HCT116 (cell line): ENCODE results near the gene SLC25A44. TPM values are rescaled to one million over a fixed set of nuclear protein-coding genes. Genes with fewer than 3 reads are reported as not detected.

Experiments
- ATAC-seq: fragments of 200-7000 bp; cut with Tn5 transposase; 2 replicates; pipeline ENCODE4 v1.9.1; 2020; ENCODE audit warnings: mild to moderate bottlenecking, moderate library complexity
- BruUV-seq: library from RNA; stranded (reverse); fragments of 400-500 nt; replicated peaks from 2 replicates; lab custom pipeline; 2021; lab: Mats Ljungman, UMichigan
- CTCF ChIA-PET: fragments of 300-600 bp; sonication (Branson Sonifier 250); formaldehyde crosslinking; loops from one replicate; lab custom pipeline; 2021; ENCODE audit warnings: antibody characterized with exemption; lab: Charles Lee
- POLR2A ChIA-PET: fragments of 300-600, 350-600 bp; sonication (Branson Sonifier 250); formaldehyde crosslinking; loops from one replicate; lab custom pipeline; 2021; ENCODE audit warnings: antibody characterized with exemption; lab: Charles Lee
- RAD21 ChIA-PET, 2 experiments: fragments of 300-600 bp; sonication (Branson Sonifier 250); formaldehyde crosslinking; loops; one replicate each; lab custom pipeline; 2023; ENCODE audit warnings: low total read pairs in 2 of 2; ENCODE audit not compliant: uncharacterized antibody in 2 of 2, unreplicated experiment in 2 of 2, low non-redundant PET in 1 of 2; lab: Charles Lee
- DNase-seq: peaks from one replicate; pipeline ENCODE4 v3.0.0-alpha.2; 2010; ENCODE audit warnings: low read depth, low spot score
- H2AFZ ChIP-seq: fragments of 200-600 bp; shearing (Covaris generic), sonication (generic); 2 replicates; pipeline ENCODE4 v1.6.1; 2017; ENCODE audit warnings: low read depth, mixed run types, mixed read lengths, antibody characterized with exemption, low read length; ENCODE audit not compliant: poor library complexity, severe bottlenecking
- H3K27ac ChIP-seq: 2 replicates; pipeline ENCODE4 v1.5.1; 2012; ENCODE audit warnings: low read depth, low read length
- H3K27me3 ChIP-seq: fragments of 200-600 bp; sonication (generic); 2 replicates; pipeline ENCODE4 v1.6.1; 2016; ENCODE audit warnings: mixed run types, low read length, mixed read lengths; ENCODE audit not compliant: insufficient read depth
- H3K36me3 ChIP-seq, 2 experiments: fragments of 200-500 bp in 1 of 2; fragments of 200-600 bp in 1 of 2; sonication (Bioruptor generic) in 1 of 2; sonication (generic) in 1 of 2; 2 replicates each; pipeline versions ENCODE4 v1.5.1 to v1.6.1; 2014 to 2016; ENCODE audit warnings: low read length in 2 of 2, inconsistent platforms in 1 of 2, mixed read lengths in 1 of 2, mixed run types in 1 of 2; ENCODE audit not compliant: insufficient read depth in 2 of 2, control insufficient read depth in 1 of 2
- H3K4me1 ChIP-seq, 2 experiments: fragments of 200-600 bp in 1 of 2; sonication (generic) in 1 of 2; 2 replicates each; pipeline versions ENCODE4 v1.5.1 to v1.6.1; 2012 to 2017; ENCODE audit warnings: low read length in 2 of 2, inconsistent platforms in 1 of 2, mild to moderate bottlenecking in 1 of 2, mixed read lengths in 1 of 2, mixed run types in 1 of 2, moderate library complexity in 1 of 2; ENCODE audit not compliant: insufficient read depth in 2 of 2, control insufficient read depth in 1 of 2
- H3K4me2 ChIP-seq: fragments of 200-600 bp; sonication (generic); 2 replicates; pipeline ENCODE4 v1.6.1; 2017; ENCODE audit warnings: mixed run types, low read length, mixed read lengths
- H3K4me3 ChIP-seq, 2 experiments: fragments of 200-600 bp in 1 of 2; sonication (generic) in 1 of 2; replicated peaks in 1 of 2; 2 replicates each; pipeline ENCODE4 v1.5.1; 2011 to 2016; ENCODE audit warnings: low read length in 2 of 2, control low read depth in 1 of 2, low read depth in 1 of 2, mild to moderate bottlenecking in 1 of 2, mixed read lengths in 1 of 2, mixed run types in 1 of 2
- H3K79me2 ChIP-seq: fragments of 200-600 bp; sonication (generic); 2 replicates; pipeline ENCODE4 v1.6.1; 2017; ENCODE audit warnings: mild to moderate bottlenecking, mixed run types, low read length, moderate library complexity, mixed read lengths; ENCODE audit not compliant: insufficient read depth
- H3K9ac ChIP-seq: fragments of 200-600 bp; sonication (generic); 2 replicates; pipeline ENCODE4 v1.6.1; 2016; ENCODE audit warnings: low read length, mixed read lengths
- H3K9me2 ChIP-seq: fragments of 200-600 bp; sonication (generic), shearing (Covaris generic); 2 replicates; pipeline ENCODE4 v1.6.1; 2017; ENCODE audit warnings: mixed run types, mild to moderate bottlenecking, moderate library complexity; ENCODE audit not compliant: insufficient read depth
- H3K9me3 ChIP-seq, 2 experiments: fragments of 200-500 bp in 1 of 2; fragments of 200-600 bp in 1 of 2; sonication (Bioruptor generic) in 1 of 2; sonication (generic) in 1 of 2; 2 replicates each; pipeline ENCODE4 v1.6.1; 2014 to 2017; ENCODE audit warnings: low read length in 2 of 2, mixed read lengths in 2 of 2, inconsistent platforms in 1 of 2, low read depth in 1 of 2, mild to moderate bottlenecking in 1 of 2, mixed run types in 1 of 2, moderate library complexity in 1 of 2; ENCODE audit not compliant: control insufficient read depth in 1 of 2, insufficient read depth in 1 of 2
- H4K20me1 ChIP-seq: fragments of 200-600 bp; sonication (generic), shearing (Covaris generic); 2 replicates; pipeline ENCODE4 v1.6.1; 2017; ENCODE audit warnings: mixed run types, mild to moderate bottlenecking, moderate library complexity; ENCODE audit not compliant: insufficient read depth
- CBX3 ChIP-seq: IDR thresholded peaks from 2 replicates; pipeline ENCODE4 v1.6.1; 2012; ENCODE audit warnings: low read depth
- CEBPB ChIP-seq: IDR thresholded peaks from 2 replicates; pipeline ENCODE4 v1.6.1; 2012; ENCODE audit warnings: low read depth
- CTCF ChIP-seq, 3 experiments: fragments of 200-600 bp in 1 of 3; sonication (generic) in 1 of 3; IDR thresholded peaks in 2 of 3; conservative IDR thresholded peaks in 1 of 3; 2 replicates each; pipeline ENCODE4 v1.5.1; 2012 to 2017; ENCODE audit warnings: low read depth in 2 of 3, low read length in 2 of 3, antibody characterized with exemption in 1 of 3, borderline replicate concordance in 1 of 3, control low read depth in 1 of 3, mild to moderate bottlenecking in 1 of 3, mixed read lengths in 1 of 3, mixed run types in 1 of 3, moderate library complexity in 1 of 3; ENCODE audit not compliant: insufficient read depth in 1 of 3
- FOSL1 ChIP-seq: IDR thresholded peaks from 2 replicates; pipeline ENCODE4 v1.6.1; 2012; ENCODE audit warnings: low read depth
- MAX ChIP-seq: IDR thresholded peaks from 2 replicates; pipeline ENCODE4 v1.6.1; 2012
- POLR2AphosphoS5 ChIP-seq: IDR thresholded peaks from 2 replicates; pipeline ENCODE4 v1.6.1; 2011; ENCODE audit warnings: mild to moderate bottlenecking, low read depth, low read length, moderate library complexity
- SP1 ChIP-seq: IDR thresholded peaks from 2 replicates; pipeline ENCODE4 v1.6.1; 2012; ENCODE audit warnings: low read depth
- TCF7L2 ChIP-seq: IDR thresholded peaks from 2 replicates; pipeline ENCODE4 v1.7.0; 2011; ENCODE audit warnings: borderline replicate concordance, inconsistent platforms; ENCODE audit not compliant: insufficient read depth, insufficient read length; ENCODE audit errors: extremely low read depth
- YY1 ChIP-seq: IDR thresholded peaks from 2 replicates; pipeline ENCODE4 v1.6.1; 2011; ENCODE audit warnings: low read length, low read depth, moderate library complexity, mild to moderate bottlenecking; ENCODE audit not compliant: insufficient replicate concordance; ENCODE audit errors: extremely low read depth
- intact Hi-C: fragments of 100-400 bp; cut with micrococcal nuclease; formaldehyde crosslinking; loops from 2 replicates; pipeline ENCODE4 v1.10.0; 2022
- total RNA-seq: library from RNA; stranded (reverse); gene quantifications from one replicate; pipeline ENCODE4 v1.2.1, GENCODE V29; 2021; ENCODE audit not compliant: unreplicated experiment
- TF ChIP-seq, protein P1 (sequence below): IDR thresholded peaks from 2 replicates; pipeline ENCODE4 v1.6.1; 2012; ENCODE audit warnings: low read depth

The SLC25A44 gene
- total RNA-seq, 1 experiment from 2014 or later = 17.5 TPM

GRCh38 chr1:156251527-156251926 lies 57.6 kb downstream of the SLC25A44 start:
- ATAC-seq = no peak
- H3K27ac ChIP-seq = no peak overlapping the region
- no peak overlapping the region for H3K9ac ChIP-seq
- DNase-seq = no peak
- no peak overlapping the region for H3K4me2 ChIP-seq
- no peaks in the 10 kb centered on the region for H3K27me3 ChIP-seq
- intact Hi-C loops = no loop called here
- peaks cover 47 to 57% of the 10 kb centered on the region in 2 experiments for H3K36me3 ChIP-seq
- POLR2A ChIA-PET = no interaction called here
- CTCF ChIA-PET = interaction anchor here (1.0 kb wide), 1 partner anchor 8 kb away, joined by 3 read pairs; no protein-coding TSS in a partner anchor
- peaks cover 8 to 18% of the 10 kb centered on the region in 2 experiments for H3K4me1 ChIP-seq
- RAD21 ChIA-PET = no interaction called here
- no TSS peak for BruUV-seq
- no peak overlapping the region for H2AFZ ChIP-seq
- H3K9me3 ChIP-seq = no peaks in the 10 kb centered on the region
- peaks cover 3% of the 10 kb centered on the region; the same call in 1 of the 2 replicates for H4K20me1 ChIP-seq
- no peaks in the 10 kb centered on the region for H3K9me2 ChIP-seq
- H3K79me2 ChIP-seq = no peaks in the 10 kb centered on the region
- no peak overlapping the region for H3K4me3 ChIP-seq
- TF ChIP-seq MAX (no peak), FOSL1 (no peak), SP1 (no peak), TCF7L2 (no peak), CBX3 (no peak), CTCF (IDR thresholded peaks at IDR 0.05 in 2 of 3, conservative IDR thresholded peaks at IDR 0.05 in 1 of 3; ENCODE audit: borderline replicate concordance in 1 of 3, insufficient read depth in 1 of 3, low read depth in 2 of 3, low read length in 2 of 3) (no peak), CEBPB (no peak), POLR2AphosphoS5 (no peak), YY1 (no peak)
- TF ChIP-seq, protein P1, sequence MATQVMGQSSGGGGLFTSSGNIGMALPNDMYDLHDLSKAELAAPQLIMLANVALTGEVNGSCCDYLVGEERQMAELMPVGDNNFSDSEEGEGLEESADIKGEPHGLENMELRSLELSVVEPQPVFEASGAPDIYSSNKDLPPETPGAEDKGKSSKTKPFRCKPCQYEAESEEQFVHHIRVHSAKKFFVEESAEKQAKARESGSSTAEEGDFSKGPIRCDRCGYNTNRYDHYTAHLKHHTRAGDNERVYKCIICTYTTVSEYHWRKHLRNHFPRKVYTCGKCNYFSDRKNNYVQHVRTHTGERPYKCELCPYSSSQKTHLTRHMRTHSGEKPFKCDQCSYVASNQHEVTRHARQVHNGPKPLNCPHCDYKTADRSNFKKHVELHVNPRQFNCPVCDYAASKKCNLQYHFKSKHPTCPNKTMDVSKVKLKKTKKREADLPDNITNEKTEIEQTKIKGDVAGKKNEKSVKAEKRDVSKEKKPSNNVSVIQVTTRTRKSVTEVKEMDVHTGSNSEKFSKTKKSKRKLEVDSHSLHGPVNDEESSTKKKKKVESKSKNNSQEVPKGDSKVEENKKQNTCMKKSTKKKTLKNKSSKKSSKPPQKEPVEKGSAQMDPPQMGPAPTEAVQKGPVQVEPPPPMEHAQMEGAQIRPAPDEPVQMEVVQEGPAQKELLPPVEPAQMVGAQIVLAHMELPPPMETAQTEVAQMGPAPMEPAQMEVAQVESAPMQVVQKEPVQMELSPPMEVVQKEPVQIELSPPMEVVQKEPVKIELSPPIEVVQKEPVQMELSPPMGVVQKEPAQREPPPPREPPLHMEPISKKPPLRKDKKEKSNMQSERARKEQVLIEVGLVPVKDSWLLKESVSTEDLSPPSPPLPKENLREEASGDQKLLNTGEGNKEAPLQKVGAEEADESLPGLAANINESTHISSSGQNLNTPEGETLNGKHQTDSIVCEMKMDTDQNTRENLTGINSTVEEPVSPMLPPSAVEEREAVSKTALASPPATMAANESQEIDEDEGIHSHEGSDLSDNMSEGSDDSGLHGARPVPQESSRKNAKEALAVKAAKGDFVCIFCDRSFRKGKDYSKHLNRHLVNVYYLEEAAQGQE = no peak
